ENCODE results near the gene POLE3. TPM values are rescaled to one million over a fixed set of nuclear protein-coding genes. Genes with fewer than 3 reads are reported as not detected.

The POLE3 gene
- total and polyA plus RNA-seq, 2 experiments from 2014 or later, result 32.5 to 36.8 TPM

DNA sequence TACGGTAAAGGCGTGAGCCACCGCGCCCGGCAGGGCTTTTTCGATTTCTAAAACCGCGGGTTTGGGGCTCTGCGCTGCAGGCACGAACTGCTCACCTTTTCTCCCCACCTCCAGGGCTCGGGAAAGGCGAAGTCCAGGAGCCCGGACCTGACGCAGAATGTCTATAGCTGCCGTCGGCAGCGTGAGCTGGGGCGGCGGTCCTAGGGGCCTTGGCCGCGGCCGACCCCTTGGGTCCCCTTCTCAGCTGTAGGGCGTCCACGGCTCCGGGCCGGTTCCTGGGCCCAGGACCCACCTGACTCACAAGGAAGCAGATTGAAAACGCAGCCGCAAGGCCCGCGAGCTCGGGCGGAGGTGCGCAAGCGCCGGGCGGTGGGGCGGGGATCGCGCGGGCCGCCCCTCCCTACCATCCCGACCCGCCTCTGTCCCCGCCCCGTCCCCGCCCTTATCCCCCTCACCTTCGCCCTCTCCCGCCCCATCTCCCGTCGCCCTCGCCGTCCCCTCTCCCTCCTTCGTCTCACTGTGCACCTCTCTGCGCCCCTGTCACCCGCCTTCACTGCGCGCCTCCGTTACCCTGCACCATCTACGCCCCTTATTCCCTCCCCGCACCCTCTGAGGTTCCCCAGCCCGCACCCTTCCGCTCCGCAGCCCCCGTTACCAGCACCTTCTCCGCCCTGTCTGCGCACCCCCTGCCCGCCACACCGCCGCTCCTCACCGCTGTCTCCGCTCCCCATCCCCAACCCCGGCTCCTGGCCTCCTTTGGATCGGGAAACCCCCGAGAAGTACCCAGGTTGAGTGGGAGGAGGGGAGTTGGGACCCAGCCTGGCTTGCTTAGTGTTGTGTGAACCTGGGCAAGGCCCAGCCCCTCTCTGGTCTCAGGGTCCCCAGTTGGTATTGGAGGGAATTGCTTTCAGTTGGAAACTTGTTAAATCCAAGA is 33.6 kb downstream of the POLE3 start, which contains the start of gene HDHD3:
Gene HDHD3, minus strand, starts transcription at position 353 of the 934 bp plus-strand sequence. CDS start 2,632 bp downstream, outside the sequence.
- peak within 1 kb of the TSS; percentile 99 for H2AFZ ChIP-seq
- peaks cover 40% of the 10 kb centered on the region for H3K4me1 ChIP-seq (ENCODE audit: insufficient read depth)
- peaks cover 28% of the 10 kb centered on the region for H4K20me1 ChIP-seq (ENCODE audit: insufficient read depth, poor library complexity, severe bottlenecking)
- H3K27ac ChIP-seq, result peak within 1 kb of the TSS; percentile 100
- H3K4me3 ChIP-seq, result peak within 1 kb of the TSS; percentile 96
- peak within 1 kb of the TSS; percentile 88 for H3K4me2 ChIP-seq
- H3K9me2 ChIP-seq (replicated peaks; ENCODE audit: insufficient read depth), result no peaks in the 10 kb centered on the region
- peaks cover 24% of the 10 kb centered on the region for H3K79me2 ChIP-seq
- no peaks in the 10 kb centered on the region for H3K27me3 ChIP-seq
- H3K9me3 ChIP-seq (ENCODE audit: low read depth), result no peaks in the 10 kb centered on the region
- TF ChIP-seq, protein P1, sequence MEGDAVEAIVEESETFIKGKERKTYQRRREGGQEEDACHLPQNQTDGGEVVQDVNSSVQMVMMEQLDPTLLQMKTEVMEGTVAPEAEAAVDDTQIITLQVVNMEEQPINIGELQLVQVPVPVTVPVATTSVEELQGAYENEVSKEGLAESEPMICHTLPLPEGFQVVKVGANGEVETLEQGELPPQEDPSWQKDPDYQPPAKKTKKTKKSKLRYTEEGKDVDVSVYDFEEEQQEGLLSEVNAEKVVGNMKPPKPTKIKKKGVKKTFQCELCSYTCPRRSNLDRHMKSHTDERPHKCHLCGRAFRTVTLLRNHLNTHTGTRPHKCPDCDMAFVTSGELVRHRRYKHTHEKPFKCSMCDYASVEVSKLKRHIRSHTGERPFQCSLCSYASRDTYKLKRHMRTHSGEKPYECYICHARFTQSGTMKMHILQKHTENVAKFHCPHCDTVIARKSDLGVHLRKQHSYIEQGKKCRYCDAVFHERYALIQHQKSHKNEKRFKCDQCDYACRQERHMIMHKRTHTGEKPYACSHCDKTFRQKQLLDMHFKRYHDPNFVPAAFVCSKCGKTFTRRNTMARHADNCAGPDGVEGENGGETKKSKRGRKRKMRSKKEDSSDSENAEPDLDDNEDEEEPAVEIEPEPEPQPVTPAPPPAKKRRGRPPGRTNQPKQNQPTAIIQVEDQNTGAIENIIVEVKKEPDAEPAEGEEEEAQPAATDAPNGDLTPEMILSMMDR (IDR thresholded peaks at IDR 0.05; ENCODE audit: poor library complexity), result no peak
- TF ChIP-seq EZH2phosphoT487 (IDR thresholded peaks at IDR 0.05; ENCODE audit: low read depth, severe bottlenecking, unreplicated experiment) (no peak), EZH2 (IDR thresholded peaks at IDR 0.05; ENCODE audit: borderline replicate concordance) (no peak)
- WGBS (ENCODE audit: low lambda C conversion rate, missing lambda C conversion rate), result under 1% methylated on average over 33 of the region's 74 CpGs
- peak; percentile 93 for DNase-seq (ENCODE audit: low spot score)
- H3K36me3 ChIP-seq (replicated peaks; ENCODE audit: insufficient read depth, low read depth), result no peaks in the 10 kb centered on the region

DNA sequence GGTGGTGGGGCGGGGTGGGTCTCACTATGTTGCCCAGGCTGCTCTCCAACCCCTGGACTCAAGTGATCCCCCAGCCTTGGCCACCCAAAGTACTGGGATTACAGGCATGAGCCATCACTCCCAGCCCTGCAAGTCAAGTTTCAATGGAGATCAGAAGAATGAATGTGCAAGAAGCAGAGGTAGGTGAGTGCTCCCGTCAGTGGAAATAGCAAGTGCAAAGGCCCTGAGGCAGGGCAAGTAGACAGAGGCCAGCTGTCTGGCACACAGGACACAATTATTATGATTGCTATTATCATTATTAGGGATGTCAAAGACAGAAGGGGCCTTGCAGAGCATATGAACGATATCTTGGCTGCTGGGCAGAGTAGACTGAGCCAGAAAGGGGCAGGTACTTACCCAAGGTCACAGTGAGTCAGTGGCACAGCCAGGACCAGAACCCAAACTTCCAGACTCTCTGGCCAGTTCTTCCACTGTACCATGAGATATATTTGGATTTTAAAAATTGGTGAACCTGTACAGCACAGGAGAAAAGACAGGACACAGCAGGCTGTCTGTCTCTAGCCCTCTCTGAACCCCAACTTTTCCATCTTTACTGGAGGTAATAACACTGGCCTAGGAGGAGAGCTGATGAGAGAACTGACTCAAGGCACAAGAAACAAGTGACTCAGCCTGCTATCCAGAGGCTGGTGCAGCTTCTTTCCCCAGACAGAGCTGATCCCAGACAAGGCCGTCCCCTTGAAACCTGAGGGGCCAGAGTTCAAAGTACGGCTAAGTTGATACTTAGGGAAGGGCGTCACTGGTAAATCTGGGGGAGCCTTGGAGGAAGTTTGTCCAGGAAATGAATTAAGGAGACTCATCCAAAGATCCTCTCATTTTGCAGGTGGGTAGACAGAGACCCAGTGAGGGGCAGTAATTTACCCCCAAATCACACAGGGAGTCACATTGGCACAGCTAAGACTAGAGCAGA is 35.1 kb downstream of the POLE3 start:
- WGBS (ENCODE audit: low lambda C conversion rate, missing lambda C conversion rate), result 70% methylated on average over 6 of the region's 6 CpGs

DNA sequence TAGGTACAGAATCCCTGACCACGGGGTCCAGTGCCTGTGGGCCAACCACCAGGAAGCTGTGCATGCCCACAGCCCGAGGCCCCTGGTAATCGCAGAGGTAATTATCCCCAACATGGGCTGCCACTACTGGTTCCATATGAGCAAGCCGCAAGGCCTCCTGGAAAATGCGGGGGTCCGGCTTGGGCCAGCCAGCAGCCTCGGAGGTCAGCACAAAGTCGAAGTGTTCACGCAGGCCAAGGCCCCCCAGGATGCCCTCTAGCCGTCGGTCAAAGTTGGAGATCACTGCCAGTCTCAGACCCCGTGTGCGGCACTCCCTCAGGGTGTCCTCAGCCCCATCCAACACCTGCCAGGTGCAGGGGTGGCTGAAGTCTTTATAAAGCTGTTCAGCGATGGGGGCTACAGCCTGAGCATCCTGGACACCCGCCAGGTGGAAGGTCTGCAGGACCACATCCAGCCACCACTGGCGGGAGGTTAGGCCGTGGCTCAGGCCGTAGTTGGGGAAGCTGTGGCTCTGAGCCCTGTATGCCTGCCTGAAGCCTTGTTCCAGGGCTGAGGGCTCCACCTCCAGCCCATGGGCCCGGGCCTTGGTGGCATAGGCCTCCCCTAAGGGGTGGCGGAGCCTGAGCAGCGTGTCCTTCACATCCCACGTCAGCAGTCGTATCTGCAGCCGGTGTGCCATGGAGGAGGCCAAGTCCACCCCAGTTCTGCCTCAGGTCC is 36.6 kb downstream of the POLE3 start:
- Histone ChIP-seq H3K4me2 (peak overlapping the region; percentile 88), H4K20me1 (ENCODE audit: insufficient read depth, poor library complexity, severe bottlenecking) (peaks cover 28% of the 10 kb centered on the region), H3K9me3 (ENCODE audit: low read depth) (no peaks in the 10 kb centered on the region), H3K9me2 (replicated peaks; ENCODE audit: insufficient read depth) (no peaks in the 10 kb centered on the region), H2AFZ (no peak overlapping the region), H3K79me2 (peaks cover 24% of the 10 kb centered on the region), H3K27ac (no peak overlapping the region), H3K36me3 (replicated peaks; ENCODE audit: insufficient read depth, low read depth) (no peaks in the 10 kb centered on the region), H3K4me3 (no peak overlapping the region), H3K27me3 (no peaks in the 10 kb centered on the region), H3K4me1 (ENCODE audit: insufficient read depth) (peaks cover 21% of the 10 kb centered on the region)
- WGBS (ENCODE audit: low lambda C conversion rate, missing lambda C conversion rate), result 92% methylated on average over 24 of the region's 24 CpGs
- DNase-seq (ENCODE audit: low spot score), result no peak
- TF ChIP-seq EZH2 (IDR thresholded peaks at IDR 0.05; ENCODE audit: borderline replicate concordance), result no peak
- TF ChIP-seq EZH2phosphoT487 (IDR thresholded peaks at IDR 0.05; ENCODE audit: low read depth, severe bottlenecking, unreplicated experiment), result no peak
- TF ChIP-seq, protein P1 (IDR thresholded peaks at IDR 0.05; ENCODE audit: poor library complexity), result no peak

More for the DNA sequence above, 35.1 kb downstream of the POLE3 start:
- H3K27me3 ChIP-seq, result no peaks in the 10 kb centered on the region
- peak overlapping the region; percentile 96 for H3K4me3 ChIP-seq
- peak overlapping the region; percentile 100 for H3K27ac ChIP-seq
- no peaks in the 10 kb centered on the region for H3K9me3 ChIP-seq (ENCODE audit: low read depth)
- H3K4me2 ChIP-seq, result peak overlapping the region; percentile 88
- no peak overlapping the region for H2AFZ ChIP-seq
- H3K36me3 ChIP-seq (replicated peaks; ENCODE audit: insufficient read depth, low read depth), result no peaks in the 10 kb centered on the region
- H3K9me2 ChIP-seq (replicated peaks; ENCODE audit: insufficient read depth), result no peaks in the 10 kb centered on the region
- peaks cover 28% of the 10 kb centered on the region for H4K20me1 ChIP-seq (ENCODE audit: insufficient read depth, poor library complexity, severe bottlenecking)
- peaks cover 24% of the 10 kb centered on the region for H3K79me2 ChIP-seq
- DNase-seq (ENCODE audit: low spot score), result peak; percentile 78
- peaks cover 29% of the 10 kb centered on the region for H3K4me1 ChIP-seq (ENCODE audit: insufficient read depth)
- TF ChIP-seq, protein P1 (IDR thresholded peaks at IDR 0.05; ENCODE audit: poor library complexity), result no peak
- TF ChIP-seq EZH2phosphoT487 (IDR thresholded peaks at IDR 0.05; ENCODE audit: low read depth, severe bottlenecking, unreplicated experiment) (no peak), EZH2 (IDR thresholded peaks at IDR 0.05; ENCODE audit: borderline replicate concordance) (no peak)
